Epidermal melanocyte (primary cell): ENCODE measurements around the gene INPP1.
"Not testable (repeated sequence)": the region's sequence is repeated elsewhere in the genome, so short reads cannot be mapped to it uniquely, and the experiment has no call there.

ENCODE experiments used
- DNase-seq: peaks from one replicate; pipeline ENCODE4 v3.0.0; 2011; ENCODE audit warnings: low spot score; ENCODE audit not compliant: insufficient read length

The INPP1 gene, protein sequence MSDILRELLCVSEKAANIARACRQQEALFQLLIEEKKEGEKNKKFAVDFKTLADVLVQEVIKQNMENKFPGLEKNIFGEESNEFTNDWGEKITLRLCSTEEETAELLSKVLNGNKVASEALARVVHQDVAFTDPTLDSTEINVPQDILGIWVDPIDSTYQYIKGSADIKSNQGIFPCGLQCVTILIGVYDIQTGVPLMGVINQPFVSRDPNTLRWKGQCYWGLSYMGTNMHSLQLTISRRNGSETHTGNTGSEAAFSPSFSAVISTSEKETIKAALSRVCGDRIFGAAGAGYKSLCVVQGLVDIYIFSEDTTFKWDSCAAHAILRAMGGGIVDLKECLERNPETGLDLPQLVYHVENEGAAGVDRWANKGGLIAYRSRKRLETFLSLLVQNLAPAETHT

DNA sequence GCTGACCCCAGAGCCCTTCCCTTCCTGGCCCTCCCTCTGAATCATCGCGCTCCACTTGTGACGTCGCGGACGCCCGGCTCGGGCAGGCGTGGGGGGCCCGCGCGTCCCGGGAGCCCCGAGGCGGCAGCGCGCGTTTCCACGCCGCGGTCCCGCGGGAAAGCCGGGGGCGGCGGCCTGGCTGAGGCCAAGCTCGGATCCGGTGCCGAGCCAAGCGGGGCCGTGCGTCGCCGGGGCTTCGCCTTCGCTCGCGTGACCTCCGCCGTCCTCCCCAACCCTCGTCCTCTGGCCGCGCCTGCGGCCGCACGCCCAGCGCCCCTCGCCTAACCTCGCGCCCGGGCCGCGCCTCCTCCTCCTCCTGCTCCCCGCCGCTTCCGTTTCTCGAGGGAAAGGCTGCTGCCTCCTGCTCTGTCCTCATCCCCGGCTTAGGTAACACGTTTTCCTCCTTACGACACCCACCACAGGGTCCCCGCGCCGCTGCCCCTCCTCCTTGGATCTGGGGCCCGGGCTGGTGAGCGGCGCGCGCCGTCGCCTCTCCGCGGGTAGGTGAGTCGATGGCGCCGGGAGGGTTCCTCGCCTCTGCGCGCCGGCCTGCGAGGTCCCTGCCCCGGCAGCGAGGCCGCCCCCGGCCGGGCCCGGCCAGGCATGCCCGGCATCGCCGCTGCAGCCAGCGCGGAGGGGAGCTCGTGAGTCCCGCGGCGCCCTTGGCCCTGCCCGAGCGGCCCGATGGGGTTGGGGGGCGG lies at the start of gene INPP1:
TSS of gene INPP1 (plus strand) at position 54 of the 740 bp plus-strand sequence. CDS start 16,514 bp downstream, outside the sequence.
- peak; percentile 46 for DNase-seq

DNA sequence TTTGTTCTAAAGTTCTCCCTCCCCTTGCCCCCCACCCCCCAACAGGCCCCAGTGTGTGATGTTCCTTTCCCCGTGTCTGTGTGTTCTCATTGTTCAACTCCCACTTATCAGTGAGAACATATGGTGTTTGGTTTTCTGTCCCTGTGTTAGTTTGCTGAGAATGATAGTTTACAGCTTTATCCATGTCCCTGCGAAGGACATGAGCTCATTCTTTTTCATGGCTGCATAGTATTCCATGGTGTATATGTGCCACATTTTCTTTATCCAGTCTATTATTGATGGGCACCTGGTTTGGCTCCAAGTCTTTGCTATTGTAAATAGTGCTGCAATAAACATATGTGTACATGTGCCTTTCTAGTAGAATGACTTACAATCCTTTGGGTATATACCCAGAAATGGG lies 45.5 kb upstream of the INPP1 start:
- DNase-seq: not testable (repeated sequence)

DNA sequence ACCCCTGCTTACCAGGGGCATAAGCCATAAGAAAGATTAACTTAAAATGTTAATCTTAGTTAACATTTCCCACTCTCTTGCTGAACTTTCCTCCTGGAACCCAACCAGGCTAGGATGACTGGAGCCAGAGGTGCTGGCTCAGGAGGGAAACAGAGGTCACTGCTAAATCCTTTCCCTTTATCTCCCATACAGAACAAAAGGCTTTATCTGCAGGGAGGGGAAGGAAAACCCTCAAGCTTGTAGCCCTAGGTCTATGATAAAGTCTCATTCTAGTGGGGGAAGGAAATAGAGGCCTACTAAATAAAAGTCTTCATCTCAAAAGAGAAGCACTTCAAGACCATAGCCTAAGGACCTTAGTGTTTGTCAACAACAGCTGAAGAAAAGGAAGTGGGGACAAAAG lies 42.4 kb upstream of the INPP1 start:
- no peak for DNase-seq

DNA sequence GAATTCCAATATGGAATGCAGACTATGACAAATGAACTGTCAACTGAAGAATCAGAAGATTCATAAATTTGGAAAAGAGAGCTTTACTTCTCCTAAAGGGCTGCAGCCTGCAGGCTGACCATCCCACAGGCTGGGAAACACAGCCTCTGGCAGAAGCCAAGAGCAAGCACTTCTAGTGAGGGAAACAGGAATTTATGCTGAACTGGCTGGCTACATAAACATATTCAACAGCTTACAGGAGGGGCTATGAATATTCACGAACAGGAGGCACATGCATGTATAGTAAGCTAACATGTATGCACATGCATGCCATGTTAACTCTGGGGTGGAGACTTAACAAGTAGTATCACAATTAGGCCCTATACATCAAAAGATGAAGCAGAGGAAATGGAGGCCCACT lies 41.3 kb upstream of the INPP1 start:
- DNase-seq: no peak

DNA sequence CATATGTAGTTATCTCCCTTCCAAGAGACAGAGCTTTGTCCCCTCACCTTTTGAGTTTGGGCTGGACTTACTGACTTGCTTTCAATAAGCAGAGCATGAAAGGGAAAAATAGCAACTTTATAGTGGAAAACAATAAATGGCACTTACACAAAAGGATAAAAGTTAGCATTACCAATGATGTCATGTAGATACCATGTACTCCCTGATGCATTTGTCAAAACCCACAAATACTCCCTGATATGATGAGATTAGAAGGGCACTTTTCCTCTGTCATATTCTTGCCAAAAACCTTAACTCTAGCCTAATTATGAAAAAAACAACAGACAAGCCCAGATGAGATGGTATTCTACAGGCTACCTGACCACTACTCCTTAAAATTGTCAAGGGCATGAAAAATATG lies 39.7 kb upstream of the INPP1 start:
- no peak for DNase-seq

DNA sequence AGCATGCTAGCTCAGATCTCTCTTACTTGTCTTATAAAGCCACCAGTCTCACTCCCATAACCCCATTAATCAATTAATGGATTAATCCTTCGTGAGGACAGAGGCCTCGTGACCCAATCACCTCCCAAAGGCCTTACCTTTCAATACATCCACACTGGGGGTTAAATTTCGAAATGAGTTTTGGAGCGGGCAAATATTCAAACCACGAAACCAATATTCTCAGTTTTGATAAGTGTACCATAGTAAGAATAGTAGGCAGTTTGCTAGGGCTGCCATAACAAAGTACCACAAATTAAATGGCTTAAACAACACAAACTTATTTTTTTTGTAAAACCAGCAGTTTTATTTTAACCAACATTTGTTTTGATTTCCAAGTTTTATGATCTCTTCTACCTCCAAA lies 39.0 kb upstream of the INPP1 start:
- no peak for DNase-seq

DNA sequence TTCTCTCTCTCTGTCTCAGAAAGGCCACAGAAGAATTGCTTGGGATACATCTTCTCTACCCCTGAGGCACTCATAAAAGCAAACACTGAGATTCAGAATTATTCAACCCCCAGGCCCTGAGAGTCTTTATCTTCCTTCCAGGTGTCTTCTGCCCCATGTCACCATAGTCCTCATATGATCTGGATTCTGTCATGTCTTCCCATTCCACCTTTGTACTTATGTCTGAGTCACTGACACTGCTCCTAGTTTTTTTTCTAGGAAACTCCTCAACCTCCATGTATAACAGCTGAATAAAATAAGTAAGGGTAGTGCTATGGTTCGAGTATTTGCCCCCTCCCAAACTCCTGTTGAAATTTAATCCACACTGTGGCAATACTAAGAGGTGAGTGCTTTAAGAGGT lies 35.4 kb upstream of the INPP1 start:
- no peak for DNase-seq

DNA sequence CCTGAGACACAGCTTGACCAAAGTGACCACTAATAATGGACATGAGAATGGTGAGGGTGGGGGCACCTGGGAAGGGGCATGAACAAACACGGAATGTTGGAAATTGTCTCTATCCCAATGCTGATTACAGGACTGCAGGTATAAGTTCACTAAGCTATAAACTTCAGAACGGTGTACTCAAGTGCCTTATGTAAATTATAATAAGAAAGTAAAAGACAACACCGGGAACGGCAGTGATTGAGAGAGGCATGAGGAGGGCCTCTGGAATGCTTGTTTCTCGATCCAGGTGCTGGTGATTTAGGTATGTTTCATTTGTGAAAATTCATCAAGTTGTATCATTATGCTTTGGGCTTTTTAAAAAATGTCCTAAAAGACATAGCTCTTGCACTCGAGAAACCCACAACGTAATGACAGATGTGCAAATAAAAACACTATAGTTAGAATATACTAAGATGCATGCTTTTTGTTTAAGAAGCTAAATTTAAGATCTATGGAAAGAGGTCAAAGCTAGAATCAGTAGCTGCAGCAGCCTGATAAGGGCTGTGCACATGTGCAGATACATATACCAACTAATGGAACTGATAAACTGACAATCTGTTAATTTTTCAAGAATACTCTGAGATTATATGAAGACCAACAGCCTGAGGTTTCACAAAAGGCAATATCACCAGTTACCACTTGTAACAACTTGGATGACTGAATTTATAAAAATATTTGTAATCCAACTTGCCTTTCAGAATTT lies 31.3 kb upstream of the INPP1 start:
- DNase-seq: no peak

DNA sequence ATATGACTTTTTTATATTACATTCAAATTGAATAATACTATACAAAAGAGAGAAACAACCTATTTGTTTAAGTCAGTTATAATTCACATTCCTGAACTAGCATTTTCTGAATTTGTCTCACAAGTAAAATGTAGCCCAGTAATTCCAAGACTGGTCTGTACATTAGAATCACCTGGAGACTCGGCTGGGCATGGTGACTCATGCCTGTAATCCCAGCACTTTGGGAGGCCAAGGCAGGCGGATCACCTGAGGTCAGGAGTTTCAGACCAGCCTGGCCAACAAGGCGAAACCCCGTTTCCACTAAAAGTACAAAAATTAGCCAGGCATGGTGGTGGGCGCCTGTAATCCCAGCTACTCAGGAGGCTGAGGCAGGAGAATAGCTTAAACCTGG lies 30.8 kb upstream of the INPP1 start:
- DNase-seq: not testable (repeated sequence)

DNA sequence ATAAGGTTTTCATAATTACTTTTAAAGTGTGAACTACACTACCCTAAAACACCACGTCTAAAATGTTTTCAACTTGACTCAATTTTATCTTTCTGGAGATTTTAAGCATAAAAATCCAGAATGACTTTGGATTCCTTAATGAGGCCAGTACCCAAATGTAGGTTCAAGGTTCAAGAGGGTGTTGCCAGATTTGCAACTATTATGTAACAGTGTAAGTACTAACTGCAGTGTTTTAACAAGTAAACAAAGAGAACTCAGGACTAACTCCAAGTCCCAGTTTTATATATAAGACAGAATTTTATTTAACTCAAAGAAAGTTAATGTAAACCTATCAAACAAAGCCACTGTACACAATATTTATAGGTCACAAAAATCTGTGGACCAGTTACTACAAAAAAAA lies 29.5 kb upstream of the INPP1 start:
- DNase-seq: no peak

DNA sequence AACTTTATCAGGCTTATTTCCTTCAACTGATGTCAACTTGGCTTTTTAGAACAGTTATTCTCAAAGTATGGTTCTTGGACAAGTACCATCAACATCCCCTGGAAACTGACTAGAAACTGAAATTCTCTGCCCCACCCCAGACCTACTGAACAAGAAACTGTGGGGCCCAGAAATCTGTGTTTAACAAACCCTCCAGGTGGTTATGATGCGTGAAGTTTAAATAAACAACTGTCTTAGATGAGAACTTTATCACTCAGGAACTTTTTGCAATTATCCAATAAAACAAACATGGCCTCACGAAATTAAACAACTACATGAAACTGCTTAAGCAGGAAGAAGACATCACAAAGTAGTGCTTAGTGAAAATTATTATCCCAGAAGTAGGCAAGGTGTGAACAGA lies 28.1 kb upstream of the INPP1 start:
- DNase-seq: no peak

DNA sequence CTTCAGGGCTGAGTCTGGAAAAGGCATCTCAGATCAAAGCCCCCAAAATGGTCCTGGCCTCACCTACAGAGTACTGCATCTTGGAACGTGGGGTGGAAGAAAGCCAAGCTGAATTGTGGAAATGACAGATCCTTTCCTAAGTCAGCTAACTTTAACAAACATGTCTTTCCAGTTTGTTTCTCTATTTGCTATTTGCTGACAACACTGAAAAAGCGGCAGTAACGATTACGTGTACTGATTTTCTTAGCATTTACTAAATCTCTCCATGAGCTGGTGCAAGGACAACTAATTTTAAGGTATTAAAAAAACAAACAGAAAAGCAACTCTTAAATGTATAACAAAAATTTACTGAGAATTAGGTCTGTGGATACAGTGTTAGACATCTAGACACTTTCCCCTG lies 24.9 kb upstream of the INPP1 start:
- no peak for DNase-seq

DNA sequence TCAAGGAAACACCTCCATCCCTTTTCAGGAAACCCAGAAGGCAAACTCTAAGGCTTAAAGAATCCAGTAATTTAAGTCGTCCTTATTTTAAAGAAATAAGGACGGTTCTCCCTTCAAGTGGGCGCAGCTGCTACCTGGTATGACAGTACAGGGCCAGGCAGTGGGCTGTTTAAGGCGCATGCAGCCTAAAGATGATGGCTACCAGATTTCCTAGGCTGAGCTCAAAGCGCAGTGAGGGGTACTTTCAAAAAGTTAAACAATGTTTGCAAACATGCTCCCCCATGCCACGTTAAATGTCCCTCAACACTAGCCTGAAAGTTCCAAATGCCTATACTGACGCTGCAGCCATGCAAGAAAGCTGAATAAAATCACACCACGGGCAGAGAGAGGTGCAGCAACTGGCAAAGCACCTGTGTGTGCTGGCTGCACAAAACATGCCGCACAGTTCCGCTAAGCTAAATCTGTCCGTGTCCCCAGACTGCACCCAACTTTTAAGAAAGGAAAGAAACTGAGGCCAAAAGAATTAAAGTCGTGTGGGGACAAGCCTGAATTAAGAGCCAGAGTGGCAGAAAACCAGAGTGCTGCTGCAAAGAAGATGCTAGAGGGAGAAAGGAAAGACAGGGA lies 24.3 kb upstream of the INPP1 start:
- DNase-seq: no peak

DNA sequence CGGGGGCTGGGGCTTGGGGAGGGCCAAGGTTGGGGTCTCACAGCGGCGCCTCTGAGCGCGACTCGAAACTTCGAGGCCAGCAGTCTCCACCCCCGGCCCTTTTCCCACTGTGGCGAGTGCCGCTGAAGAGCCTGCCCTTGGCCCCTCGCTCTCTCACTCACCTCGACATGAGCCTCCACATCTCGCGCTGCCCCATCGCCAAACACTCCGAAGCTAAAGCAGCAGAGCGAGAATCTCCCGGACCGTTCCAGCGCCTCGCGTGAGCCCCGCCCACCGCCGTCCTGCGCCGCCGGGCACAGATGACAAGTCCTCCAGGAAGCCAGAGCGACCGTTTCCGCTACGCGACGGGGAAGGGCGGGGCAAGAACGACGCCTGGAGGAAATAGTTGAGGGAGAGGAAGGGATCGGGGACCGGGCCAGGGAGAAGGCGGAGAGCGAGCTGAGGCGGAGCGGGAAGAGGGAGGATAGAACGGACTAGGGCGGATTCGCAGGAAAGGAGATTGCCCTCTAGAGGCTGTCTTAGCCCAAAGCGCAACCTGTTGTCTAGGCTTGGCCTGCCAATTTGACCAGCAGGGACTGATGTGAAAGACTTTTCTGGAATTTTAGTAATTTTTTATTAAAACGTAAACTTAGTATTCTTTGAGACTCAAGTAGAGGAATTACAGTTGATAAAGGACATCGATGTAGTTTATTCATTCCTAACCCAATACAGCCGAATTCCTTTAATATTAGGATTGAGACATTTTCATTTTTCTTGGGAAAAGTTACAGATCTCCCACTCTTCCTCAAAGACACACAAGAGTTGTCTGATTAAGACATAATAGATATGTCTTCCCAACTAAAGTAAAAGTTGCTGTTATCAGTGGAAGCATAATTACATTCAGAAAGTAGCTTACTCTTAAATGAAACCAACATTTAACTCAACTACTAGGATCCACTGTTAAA lies 23.6 kb upstream of the INPP1 start, which contains the start of gene HIBCH:
TSS of gene HIBCH (minus strand) at position 272 of the 944 bp plus-strand sequence. CDS start at position 196, 76 bp downstream.
- peak; percentile 84 for DNase-seq

DNA sequence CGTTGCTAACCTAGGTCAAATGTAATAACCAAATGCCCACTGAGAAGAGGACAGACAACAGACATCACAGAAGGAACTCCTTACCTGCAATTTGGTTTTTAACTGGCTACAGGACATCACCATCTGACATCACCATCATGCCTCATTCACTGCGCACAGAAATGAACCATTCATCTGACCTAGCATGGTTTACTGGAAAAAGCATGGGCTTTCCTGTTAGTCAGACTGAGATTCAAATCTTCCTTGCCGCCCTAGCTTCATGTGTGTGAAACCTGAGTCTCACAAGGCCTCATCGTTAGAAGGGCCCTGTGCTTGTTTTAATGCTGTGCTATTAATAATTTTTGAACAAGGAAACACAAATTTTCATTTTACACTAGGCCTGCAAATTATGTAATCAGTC lies 22.7 kb upstream of the INPP1 start:
- DNase-seq: no peak

DNA sequence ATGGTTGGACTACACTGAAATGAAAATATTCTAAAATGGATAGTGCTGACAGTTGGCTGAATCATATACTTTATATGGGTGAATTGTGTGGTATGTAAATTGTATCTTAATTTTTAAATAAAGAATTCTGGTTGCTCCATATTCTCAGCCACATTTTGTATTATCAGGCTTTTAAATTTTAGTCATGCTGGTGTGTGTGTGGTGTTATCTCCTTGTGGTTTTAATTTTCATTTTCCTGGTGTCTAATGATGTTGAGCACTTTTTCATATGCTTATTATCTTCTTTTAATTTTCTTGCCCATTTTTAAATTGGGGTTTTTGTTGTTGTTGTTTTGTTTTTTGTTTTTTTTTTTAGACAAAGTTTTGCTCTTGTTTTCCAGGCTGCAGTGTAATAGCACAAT lies 20.0 kb upstream of the INPP1 start:
- DNase-seq: no peak

DNA sequence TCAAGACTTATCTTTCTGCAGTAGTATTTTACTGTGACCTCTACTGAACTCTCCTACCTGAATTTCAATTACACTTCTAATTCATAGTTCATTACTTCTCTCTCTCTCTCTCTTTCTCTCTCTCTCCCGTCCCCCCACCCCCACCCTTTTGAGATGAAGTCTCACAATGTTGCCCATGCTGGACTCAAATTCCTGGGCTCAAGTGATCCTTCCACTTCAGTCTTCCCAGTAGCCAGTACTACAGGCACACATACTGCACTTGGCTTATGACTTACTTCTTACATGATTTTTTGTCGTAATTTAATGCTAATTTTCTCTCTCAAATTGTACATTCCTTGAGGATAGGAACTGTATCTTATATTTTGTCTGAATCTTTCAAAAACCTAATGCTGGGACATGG lies 17.8 kb upstream of the INPP1 start:
- DNase-seq: no peak

DNA sequence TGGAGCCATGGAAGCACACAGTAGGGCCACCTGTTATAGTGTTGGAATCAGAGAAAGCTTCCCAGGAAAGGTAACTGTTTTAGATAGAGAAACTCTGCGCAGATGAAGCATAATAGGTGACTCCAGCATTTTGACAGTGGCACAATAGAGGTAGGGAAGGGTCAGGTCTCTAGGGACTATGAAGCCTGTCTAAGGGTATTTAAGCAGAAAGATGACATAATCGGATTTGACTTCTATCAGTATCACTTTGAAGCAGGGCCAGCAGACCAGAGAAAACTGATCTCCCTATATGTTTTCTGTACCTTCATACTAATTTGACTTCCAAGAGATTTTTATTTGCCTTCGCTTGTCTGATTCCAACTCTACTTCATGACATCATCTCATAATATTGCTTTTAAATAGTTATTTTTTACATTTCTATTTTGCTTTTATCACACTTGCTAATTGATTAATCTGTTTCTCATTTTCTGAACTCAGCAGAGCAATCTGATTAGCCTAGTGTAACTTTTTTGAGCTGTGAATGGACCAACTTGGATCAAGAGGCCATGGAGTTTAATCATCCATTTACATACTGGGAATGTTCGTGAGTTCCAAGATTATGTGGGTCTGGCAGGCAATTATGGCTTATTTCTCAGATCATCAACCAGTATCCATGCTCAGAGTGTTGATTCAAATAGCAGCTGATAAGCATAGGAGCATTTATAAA lies 15.4 kb upstream of the INPP1 start:
- DNase-seq: no peak

DNA sequence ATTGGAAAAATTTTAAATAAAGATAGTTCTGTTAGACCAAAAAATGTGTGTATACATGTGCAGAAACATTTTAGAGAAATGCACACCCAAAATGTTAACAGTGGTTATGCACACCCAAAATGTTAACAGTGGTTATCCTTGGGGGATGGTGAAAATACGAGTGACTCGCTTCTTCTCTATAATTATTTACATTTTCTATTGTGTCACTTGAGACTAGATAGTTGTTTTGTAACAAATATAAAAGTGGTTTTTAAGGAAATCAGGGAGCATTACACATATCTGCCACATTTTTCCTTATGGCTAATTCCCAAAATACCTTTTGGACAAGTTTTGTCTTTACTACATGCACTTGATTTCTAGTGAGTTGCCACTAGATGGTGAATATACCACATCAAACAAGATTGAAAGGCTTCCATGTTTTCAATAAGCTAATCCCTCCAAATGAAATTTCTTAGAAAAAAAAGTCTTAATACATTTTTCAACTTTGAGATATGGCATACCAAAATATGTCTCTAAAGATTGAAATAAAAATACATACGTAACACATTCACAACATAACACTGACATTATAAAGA lies 14.7 kb upstream of the INPP1 start:
- no peak for DNase-seq
